ENCODE measurements around the gene RPL41.
"Not testable (repeated sequence)": the region's sequence is repeated elsewhere in the genome, so short reads cannot be mapped to it uniquely, and the experiment has no call there.

Gene RPL41

DNA sequence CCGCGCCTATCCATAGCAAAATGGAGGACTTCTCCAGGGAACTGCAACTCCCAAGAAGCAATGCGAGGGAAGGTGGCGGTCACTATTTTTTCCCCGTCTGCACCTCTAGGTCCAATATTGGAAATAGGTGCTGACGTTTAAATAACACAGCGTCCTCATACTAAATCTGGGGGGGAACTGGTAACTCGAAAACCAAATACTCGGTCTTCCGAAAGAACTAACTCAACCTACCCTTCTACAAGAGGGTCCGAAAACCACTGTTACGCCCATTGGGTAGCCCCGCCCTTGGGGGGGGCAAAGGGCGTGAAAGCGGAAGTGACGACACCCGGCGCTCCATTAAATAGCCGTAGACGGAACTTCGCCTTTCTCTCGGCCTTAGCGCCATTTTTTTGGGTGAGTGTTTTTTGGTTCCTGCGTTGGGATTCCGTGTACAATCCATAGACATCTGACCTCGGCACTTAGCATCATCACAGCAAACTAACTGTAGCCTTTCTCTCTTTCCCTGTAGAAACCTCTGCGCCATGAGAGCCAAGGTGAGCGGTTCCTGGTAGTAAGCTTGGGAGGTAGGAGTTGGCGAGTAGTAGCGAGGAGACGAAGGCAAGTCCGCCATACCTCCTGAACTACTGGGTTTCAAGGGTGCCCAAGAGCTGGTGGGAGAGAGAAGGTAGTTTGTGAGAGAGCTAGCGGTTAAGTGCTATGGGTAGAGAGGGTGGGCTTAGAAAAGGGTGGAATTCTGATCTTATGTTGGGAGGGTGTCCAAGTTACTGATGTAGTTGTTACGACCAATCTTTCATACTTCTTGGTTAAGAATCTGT is at the start of gene RPL41:
RPL41 (plus strand) TSS at position 367 of the 815 bp plus-strand sequence.
- peak; percentile 84 for DNase-seq (ENCODE audit: low spot score)

DNA sequence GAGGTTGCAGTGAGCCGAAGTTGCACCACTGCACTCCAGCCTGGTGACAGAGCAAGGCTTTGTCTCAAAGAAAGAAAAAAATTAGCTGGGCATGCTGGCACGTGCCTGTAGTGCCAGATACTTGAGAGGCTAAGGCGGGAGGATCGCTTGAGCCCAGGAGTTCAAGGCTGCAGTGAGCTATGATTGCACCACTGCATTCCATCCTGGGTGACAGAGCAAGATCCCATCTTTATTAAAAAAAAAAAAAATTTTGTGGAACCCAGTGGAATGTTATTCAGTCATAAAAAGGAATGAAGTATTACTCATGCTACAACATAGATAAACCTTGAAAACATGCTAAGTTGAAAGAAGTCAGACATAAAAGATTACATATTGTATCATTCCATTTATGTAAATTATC is 44.8 kb upstream of the RPL41 start:
- no peak for DNase-seq (ENCODE audit: low spot score)

DNA sequence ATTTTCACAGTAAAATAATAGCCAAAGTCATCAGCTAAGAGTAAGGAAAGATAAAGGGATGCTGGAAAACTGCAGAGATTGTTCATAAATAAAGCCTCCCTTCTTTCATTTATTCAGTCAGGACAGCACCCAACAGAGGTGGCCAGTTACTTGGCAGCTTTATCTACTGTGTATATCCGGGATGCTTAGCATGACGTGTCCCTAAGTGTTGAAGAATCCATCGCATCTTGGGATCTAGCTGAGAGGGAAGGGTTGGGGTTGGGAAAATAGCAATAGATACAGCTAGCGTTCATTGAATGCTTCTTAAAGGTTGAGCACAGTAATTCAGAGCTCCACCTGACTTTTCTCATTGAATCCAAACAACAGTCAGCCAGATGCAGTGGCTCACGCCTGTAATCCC is 42.0 kb upstream of the RPL41 start:
- DNase-seq (ENCODE audit: low spot score) = no peak

DNA sequence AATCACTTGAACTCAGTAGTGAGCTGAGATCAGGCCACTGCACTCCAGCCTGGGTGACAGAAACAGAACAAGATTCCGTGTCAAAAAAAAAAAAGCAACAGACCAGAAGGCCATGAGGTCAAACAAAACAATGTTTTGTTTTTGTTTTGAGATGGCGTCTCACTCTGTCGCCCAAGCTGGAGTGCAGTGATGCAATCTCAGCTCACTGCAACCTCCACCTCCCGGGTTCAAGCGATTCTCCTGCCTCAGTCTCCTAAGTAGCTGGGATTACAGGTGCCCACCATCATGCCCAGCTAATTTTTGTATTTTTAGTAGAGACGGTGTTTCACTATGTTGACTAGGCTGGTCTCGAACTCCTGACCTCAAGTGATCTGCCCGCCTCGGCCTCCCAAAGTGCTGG is 38.5 kb upstream of the RPL41 start:
- DNase-seq (ENCODE audit: low spot score) = not testable (repeated sequence)

DNA sequence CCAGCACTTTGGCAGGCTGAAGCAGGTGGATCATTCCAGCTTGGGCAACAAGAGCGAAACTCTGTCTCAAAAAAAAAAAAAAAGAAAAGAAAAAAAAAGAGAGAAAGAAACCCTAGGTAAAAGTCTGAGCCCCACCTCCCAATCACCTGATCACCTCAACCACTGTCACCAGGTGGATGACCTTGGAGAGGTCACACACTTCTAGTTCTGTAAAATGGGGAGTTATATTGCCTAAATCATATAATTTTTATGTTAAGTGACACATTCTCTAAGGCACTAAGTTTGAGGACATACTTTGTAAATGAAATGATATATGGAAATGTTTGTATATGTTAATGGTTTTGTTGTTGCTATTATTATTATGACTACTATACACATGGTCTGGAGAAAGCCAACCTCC is 38.0 kb upstream of the RPL41 start:
- no peak for DNase-seq (ENCODE audit: low spot score)

DNA sequence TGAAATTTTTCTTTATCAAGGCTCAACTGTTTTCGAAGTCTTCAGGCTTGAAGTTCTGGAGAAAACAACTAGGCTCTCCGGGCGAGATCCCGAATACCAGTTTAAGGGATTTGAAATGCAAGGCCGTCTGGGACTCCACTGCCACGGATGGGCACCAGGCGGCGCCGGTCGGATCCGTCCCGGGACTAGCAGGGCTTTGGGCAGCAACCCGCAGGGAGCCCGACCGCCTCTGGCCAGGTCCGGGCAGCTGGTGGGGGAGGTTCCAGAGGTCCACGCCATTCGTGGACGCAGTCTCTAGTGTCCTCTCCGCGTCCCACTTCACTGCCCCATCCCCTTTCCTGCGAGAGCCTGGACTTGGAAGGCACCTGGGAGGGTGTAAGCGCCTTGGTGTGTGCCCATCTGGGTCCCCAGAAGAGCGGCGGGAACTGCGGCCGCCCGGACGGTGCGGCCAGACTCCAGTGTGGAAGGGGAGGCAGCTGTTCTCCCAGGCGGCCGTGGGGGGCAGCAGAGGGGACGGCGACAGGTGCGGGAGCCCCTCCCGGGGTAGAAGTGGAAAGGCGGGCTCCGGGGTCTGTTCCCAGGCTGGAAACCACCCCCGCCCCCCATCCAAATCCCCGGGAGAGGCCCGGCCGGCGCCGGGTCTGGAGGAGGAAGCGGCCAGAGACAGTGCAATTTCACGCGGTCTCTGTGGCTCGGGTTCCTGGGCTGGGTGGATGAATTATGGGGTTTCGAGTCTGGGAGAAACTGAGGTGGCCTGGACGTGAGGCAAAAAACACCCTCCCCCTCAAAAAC is 37.3 kb upstream of the RPL41 start:
- DNase-seq (ENCODE audit: low spot score) = peak; percentile 90

DNA sequence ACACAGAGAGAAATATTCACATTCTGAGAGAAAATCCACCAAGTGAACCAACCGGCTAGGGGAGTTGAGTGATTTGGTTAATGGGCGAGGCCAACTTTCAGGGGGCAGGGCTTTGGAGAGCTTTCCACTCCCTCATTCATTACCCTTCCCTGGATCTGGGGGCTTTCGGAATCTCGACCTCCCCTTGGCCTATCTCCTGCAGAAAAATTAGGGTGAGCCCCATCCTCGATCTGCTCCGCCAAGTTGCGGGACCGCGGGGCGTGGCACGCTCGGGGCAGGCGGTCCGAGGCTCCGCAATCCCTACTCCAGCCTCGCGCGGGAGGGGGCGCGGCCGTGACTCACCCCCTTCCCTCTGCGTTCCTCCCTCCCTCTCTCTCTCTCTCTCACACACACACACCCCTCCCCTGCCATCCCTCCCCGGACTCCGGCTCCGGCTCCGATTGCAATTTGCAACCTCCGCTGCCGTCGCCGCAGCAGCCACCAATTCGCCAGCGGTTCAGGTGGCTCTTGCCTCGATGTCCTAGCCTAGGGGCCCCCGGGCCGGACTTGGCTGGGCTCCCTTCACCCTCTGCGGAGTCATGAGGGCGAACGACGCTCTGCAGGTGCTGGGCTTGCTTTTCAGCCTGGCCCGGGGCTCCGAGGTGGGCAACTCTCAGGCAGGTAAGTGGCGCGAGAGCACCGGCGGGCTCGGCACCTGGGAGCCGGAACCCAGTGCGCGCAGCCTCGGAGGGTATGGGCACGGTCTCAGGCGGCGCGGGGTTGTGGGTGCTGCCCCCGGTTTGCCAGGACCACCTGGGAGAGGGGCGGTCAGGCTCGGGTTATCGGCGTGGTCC is 36.5 kb upstream of the RPL41 start, which contains the start of gene ERBB3:
ERBB3 (plus strand) TSS at position 443 of the 833 bp plus-strand sequence; CDS start at position 579, 136 bp downstream.
- DNase-seq (ENCODE audit: low spot score) = peak; percentile 78

DNA sequence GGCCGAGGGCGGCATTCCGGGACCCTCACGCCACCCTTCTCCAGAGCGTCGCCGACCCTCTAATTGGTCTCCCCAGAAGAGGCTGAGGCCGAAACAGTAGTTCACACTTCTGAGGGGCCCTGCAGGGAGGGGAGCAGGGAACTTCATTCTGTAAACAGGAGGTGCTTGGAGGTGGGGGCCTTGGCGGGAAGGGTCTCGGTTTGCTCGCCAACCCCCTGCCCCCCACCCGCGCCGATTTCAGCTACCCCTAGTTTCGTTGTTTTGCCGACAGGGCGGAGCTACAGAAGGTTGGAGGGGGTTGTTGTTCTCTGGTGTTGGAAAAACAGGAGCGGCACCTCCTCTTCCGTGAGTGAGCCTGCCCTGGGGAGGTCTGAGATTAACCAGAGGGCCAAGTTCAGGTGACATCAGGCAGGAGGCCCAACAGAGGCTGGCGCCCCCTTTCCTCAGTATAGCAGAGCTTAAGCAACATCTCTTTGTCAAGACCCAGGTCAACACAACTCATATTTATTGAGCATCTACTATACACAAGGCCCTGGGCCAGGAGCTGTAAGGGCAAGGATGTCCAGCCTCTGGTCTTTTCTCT is 35.8 kb upstream of the RPL41 start:
- no peak for DNase-seq (ENCODE audit: low spot score)

DNA sequence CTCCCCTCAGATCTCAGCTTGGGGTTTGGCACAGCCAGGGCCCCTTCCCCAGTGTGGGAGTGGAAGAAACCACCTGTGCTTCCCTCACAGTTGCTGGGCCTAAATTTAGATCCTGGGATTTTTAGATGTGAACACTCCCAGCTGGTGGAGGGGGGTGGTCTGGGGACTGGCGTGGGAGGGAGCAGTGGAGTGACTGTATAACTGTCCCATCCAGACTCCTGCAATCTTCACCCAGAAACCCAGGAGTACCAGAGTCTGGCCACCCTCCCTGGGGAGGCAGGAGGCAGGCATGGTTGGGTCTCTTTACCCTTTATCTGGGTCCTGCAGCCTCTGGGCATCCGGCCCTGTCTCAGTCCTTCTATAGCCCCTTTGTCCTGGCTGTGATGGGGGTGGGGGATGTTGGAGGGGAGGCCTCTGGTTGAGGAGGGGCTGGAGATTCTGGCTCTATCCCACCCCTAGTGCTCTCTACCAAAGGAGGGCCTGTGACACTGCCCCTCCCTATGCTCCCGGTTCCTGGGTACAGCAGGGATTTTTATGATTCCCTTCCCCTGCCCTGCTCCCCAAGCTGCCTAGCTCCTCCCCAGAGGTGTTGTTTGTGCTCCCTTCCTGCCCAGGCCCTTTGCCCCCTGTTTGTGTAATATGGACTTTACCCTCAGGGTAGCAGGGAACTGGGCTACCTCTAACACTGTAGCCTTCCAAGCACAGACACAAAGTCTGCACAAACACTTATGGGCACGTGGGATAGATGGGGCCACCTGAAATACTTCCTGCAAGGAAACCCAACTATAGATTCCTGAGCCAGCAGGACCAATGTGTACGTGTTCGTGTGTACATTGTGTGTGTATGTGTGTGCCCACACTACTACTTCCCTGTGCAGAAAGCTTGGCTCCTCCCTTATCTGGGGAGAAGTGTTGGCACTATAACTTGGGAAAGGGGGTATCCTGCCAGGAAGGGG is 34.8 kb upstream of the RPL41 start:
- DNase-seq (ENCODE audit: low spot score) = no peak

DNA sequence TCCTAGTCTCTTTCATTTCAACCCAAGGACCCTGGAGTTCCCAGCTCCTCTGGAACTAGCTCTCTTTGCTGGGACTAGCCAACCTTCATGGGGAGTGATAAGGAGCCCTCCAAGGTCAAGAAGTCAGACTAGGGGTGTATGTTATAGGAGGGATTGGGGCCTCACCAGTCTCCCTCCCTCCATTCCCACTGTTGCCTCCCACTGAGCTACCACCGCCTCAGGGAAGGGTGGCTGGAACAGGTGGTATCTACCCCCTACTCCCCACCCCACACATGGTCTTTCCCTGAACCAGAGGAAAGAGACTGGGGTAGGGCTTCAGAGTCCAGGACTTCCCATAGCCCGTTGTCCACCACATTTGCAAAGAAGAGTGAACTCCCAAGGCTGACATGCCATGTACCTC is 34.1 kb upstream of the RPL41 start:
- DNase-seq (ENCODE audit: low spot score) = no peak

DNA sequence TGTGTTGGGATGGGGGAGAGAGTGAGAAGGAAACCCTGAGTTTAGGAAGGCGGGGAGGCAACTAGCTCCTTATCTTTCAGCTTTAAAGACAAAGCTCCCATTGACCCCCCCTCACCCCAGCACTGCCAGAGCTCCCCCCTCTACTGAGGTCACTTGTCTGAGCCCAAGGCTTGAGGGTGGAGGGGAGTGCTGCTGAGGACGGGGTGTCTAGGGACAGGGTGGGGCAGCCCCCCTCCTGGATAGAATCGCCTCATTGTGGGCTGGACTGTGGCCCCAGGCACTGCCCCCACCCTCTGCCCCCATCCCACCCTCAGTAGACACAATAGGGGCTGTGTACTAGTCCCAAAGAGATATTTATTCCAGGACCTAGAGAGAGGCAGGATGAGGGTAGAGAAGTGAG is 33.5 kb upstream of the RPL41 start:
- DNase-seq (ENCODE audit: low spot score) = no peak

DNA sequence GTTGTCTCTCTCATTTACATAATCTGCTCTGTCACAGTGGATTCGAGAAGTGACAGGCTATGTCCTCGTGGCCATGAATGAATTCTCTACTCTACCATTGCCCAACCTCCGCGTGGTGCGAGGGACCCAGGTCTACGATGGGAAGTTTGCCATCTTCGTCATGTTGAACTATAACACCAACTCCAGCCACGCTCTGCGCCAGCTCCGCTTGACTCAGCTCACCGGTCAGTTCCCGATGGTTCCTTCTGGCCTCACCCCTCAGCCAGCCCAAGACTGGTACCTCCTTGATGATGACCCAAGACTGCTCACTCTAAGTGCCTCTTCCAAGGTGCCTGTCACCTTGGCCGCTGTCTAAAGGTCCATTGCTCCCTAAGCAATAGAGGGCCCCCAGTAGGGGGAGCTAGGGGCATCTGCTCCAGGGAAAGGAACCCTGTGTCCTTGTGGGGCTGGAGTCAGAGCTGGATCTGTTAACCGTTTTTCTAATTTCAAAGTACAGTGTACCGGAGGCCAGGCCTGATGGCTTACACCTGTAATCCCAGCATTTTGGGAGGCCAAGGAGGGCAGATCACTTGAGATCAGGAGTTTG is 31.4 kb upstream of the RPL41 start:
- DNase-seq (ENCODE audit: low spot score) = peak; percentile 69

DNA sequence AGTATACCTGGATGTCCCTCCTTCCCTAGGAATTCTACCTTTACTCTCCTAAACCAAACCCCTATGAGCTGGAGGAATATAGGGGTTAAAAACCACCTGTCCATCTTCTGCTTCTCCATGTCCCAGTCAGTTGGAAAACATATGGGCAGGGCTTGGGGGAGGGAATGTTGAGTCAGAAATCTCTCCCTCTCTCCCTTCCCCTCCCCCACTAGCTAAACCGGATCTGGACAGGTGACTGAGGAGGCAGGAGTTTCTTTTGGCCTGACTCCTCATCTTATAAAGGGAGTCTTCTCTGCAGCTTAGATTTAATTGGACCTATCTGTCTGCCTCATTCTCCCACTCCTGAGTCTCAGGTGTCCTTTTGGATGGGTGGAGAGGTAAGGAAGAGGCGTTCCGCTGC is 30.3 kb upstream of the RPL41 start:
- DNase-seq (ENCODE audit: low spot score) = no peak

DNA sequence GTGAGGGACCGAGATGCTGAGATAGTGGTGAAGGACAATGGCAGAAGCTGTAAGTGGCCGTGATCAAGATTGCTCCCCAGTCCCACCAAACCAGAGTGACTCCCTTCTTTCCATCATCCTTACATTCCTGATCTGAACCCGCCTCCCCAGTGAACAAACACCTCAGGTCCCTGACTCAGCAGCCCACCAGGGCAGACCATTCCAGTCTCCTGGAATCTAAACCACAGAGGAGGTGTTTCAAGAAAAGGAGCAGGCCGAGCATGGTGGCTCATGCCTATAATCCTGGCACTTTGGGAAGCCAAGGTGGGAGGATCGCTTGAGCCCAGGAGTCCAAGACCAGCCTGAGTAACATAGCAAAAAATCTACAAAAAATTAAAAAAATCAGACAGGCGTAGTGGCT is 29.8 kb upstream of the RPL41 start:
- DNase-seq (ENCODE audit: low spot score) = no peak

DNA sequence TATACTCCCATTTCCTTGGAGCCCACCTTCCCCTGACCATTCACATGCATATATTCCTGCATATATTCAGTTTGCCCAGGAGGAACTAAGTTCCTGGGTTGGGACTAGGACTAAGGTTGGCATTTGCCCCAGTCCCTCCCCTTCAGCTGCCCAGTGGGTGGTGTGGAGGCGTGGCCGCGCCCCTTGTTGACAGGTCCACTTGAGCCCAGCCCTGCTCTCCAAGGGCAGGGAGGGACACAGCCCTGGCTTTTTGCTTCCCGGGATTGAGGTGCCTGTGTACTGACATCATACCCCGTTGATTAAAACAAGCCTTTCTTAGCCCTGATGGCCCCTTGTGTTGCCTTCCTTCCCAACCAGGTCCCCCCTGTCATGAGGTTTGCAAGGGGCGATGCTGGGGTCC is 29.2 kb upstream of the RPL41 start:
- no peak for DNase-seq (ENCODE audit: low spot score)

DNA sequence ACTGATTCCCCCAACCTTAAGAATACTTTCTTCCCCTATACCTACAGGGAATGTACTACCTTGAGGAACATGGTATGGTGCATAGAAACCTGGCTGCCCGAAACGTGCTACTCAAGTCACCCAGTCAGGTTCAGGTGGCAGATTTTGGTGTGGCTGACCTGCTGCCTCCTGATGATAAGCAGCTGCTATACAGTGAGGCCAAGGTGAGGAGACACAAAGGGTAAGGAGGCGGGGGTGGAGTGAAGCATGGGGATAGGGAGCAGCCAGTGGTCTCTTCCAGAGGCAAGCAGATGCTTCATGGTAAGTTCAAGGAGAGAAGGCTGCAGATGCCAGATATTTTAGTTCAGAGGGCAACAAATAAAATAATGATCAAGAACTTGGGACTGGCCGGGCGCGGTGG is 18.7 kb upstream of the RPL41 start:
- DNase-seq (ENCODE audit: low spot score) = no peak

DNA sequence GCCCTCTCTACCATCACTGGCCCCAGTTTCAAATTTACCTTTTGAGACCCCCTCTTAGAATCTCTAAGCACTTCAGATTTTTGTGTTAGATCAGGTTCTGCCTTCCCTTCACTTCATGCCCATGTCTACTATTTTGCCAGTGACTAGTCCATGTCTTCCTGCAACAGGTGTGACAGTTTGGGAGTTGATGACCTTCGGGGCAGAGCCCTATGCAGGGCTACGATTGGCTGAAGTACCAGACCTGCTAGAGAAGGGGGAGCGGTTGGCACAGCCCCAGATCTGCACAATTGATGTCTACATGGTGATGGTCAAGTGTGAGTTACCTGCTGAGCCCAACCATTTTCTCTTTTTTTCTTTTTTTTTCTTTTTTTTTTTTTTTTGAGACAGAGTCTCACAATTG is 17.8 kb upstream of the RPL41 start:
- DNase-seq (ENCODE audit: low spot score) = no peak

DNA sequence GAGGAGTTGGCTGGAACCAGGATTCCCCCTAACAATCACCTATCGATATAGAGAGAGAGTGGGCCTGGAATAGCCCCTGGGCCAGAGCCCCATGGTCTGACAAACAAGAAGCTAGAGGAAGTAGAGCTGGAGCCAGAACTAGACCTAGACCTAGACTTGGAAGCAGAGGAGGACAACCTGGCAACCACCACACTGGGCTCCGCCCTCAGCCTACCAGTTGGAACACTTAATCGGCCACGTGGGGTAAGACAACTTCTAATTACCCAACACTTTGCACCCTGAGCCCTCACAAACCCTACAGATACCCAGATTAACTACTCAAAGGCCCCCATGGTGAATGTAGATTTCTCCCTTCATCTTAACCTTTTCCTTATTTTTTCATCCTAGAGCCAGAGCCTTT is 16.6 kb upstream of the RPL41 start:
- DNase-seq (ENCODE audit: low spot score) = no peak

DNA sequence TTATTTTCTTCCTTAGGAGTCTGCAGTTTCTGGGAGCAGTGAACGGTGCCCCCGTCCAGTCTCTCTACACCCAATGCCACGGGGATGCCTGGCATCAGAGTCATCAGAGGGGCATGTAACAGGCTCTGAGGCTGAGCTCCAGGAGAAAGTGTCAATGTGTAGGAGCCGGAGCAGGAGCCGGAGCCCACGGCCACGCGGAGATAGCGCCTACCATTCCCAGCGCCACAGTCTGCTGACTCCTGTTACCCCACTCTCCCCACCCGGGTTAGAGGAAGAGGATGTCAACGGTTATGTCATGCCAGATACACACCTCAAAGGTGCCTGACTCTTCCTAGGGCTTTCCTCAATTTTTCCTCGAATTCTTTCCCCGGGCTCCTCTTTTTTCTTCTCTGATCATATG is 15.4 kb upstream of the RPL41 start:
- no peak for DNase-seq (ENCODE audit: low spot score)

DNA sequence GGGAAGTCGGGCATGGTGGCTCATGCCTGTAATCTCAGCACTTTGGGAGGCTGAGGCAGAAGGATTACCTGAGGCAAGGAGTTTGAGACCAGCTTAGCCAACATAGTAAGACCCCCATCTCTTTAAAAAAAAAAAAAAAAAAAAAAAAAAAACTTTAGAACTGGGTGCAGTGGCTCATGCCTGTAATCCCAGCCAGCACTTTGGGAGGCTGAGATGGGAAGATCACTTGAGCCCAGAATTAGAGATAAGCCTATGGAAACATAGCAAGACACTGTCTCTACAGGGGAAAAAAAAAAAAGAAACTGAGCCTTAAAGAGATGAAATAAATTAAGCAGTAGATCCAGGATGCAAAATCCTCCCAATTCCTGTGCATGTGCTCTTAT is 13.8 kb upstream of the RPL41 start:
- DNase-seq (ENCODE audit: low spot score) = no peak

Measured in D341Med (cell line).